GM18868 (cell line): ENCODE results near the gene PRKAG2.

Experiments
- ATAC-seq: cut with Tn5 transposase; IDR thresholded peaks from one replicate; pipeline ENCODE4 v1.9.1; 2021; ENCODE audit warnings: mild to moderate bottlenecking, moderate library complexity; ENCODE audit not compliant: unreplicated experiment

PRKAG2 gene

GRCh38 chr7:151687523-151688235, 189.2 kb downstream of the PRKAG2 start:
- ATAC-seq: no peak

- ATAC-seq: no peak
These were observed 190.1 kb downstream of the PRKAG2 start for GRCh38 chr7:151686826-151687225.

GRCh38 chr7:151686016-151686766, 190.7 kb downstream of the PRKAG2 start:
- ATAC-seq: no peak

- no peak for ATAC-seq
These were observed 192.3 kb downstream of the PRKAG2 start for GRCh38 chr7:151684408-151685175.

GRCh38 chr7:151683615-151684407, 193.1 kb downstream of the PRKAG2 start:
- ATAC-seq: no peak

- ATAC-seq: no peak
These were observed 193.9 kb downstream of the PRKAG2 start for GRCh38 chr7:151682831-151683614.

GRCh38 chr7:151681726-151682125, 195.2 kb downstream of the PRKAG2 start:
- no peak for ATAC-seq

- no peak for ATAC-seq
These were observed 196.1 kb downstream of the PRKAG2 start for GRCh38 chr7:151680810-151681209.

- ATAC-seq: no peak
These were observed 196.9 kb downstream of the PRKAG2 start for GRCh38 chr7:151679881-151680612.

- no peak for ATAC-seq
These were observed 197.7 kb downstream of the PRKAG2 start for GRCh38 chr7:151679071-151679708.

- ATAC-seq: no peak
These were observed 198.7 kb downstream of the PRKAG2 start for GRCh38 chr7:151678227-151678604.

- no peak for ATAC-seq
These were observed 199.2 kb downstream of the PRKAG2 start for GRCh38 chr7:151677581-151678226.

GRCh38 chr7:151676759-151677158, 200.2 kb downstream of the PRKAG2 start:
- ATAC-seq: no peak

GRCh38 chr7:151675196-151675920, 201.6 kb downstream of the PRKAG2 start:
- no peak for ATAC-seq

- no peak for ATAC-seq
These were observed 202.6 kb downstream of the PRKAG2 start for GRCh38 chr7:151674161-151674920.

- ATAC-seq: no peak
These were observed 203.7 kb downstream of the PRKAG2 start for GRCh38 chr7:151673216-151673615.

GRCh38 chr7:151672716-151673115, 204.2 kb downstream of the PRKAG2 start:
- no peak for ATAC-seq
